ENCODE results near the gene STX16. TPM values are rescaled to one million over a fixed set of nuclear protein-coding genes. Genes with fewer than 3 reads are reported as not detected.

The STX16 gene
- total RNA-seq, 1 donor from 2014 or later = 87.5 TPM

GRCh38 chr20:58633161-58634053 is 17.7 kb upstream of the STX16 start:
- H3K4me3 Mint-ChIP-seq = no peak overlapping the region
- DNase-seq (ENCODE audit: low spot score in 2 of 2, unreplicated experiment in 2 of 2) = no peak
- H3K27me3 Mint-ChIP-seq (ENCODE audit: low read depth) = no peaks in the 10 kb centered on the region
- H3K9me3 Mint-ChIP-seq = no peaks in the 10 kb centered on the region
- H3K36me3 Mint-ChIP-seq = no peaks in the 10 kb centered on the region
- no peak overlapping the region for H3K27ac Mint-ChIP-seq
- H3K4me1 Mint-ChIP-seq = peaks cover 8% of the 10 kb centered on the region
- TF ChIP-seq CTCF (IDR thresholded peaks at IDR 0.05; ENCODE audit: unreplicated experiment) = no peak

- TF ChIP-seq CTCF (IDR thresholded peaks at IDR 0.05; ENCODE audit: unreplicated experiment) = no peak
- Mint-ChIP-seq H3K4me3 (no peak overlapping the region), H3K4me1 (peaks cover 8% of the 10 kb centered on the region), H3K36me3 (no peaks in the 10 kb centered on the region), H3K9me3 (no peaks in the 10 kb centered on the region), H3K27ac (no peak overlapping the region), H3K27me3 (ENCODE audit: low read depth) (no peaks in the 10 kb centered on the region)
- no peak for DNase-seq (ENCODE audit: low spot score in 2 of 2, unreplicated experiment in 2 of 2)
Measured at GRCh38 chr20:58634059-58634458, 17.0 kb upstream of the STX16 start.

GRCh38 chr20:58634521-58635278 is 16.4 kb upstream of the STX16 start:
- Mint-ChIP-seq H3K4me3 (no peak overlapping the region), H3K9me3 (no peaks in the 10 kb centered on the region), H3K36me3 (no peaks in the 10 kb centered on the region), H3K27ac (no peak overlapping the region), H3K4me1 (peaks cover 8% of the 10 kb centered on the region), H3K27me3 (ENCODE audit: low read depth) (peaks cover 6% of the 10 kb centered on the region)
- TF ChIP-seq CTCF (IDR thresholded peaks at IDR 0.05; ENCODE audit: unreplicated experiment) = no peak
- no peak for DNase-seq (ENCODE audit: low spot score in 2 of 2, unreplicated experiment in 2 of 2)

GRCh38 chr20:58635279-58635665 is 15.8 kb upstream of the STX16 start:
- Mint-ChIP-seq H3K9me3 (no peaks in the 10 kb centered on the region), H3K4me1 (peaks cover 8% of the 10 kb centered on the region)

More at GRCh38 chr20:58635279-58635665, 15.8 kb upstream of the STX16 start:
- H3K36me3 Mint-ChIP-seq = no peaks in the 10 kb centered on the region
- no peak for TF ChIP-seq CTCF (IDR thresholded peaks at IDR 0.05; ENCODE audit: unreplicated experiment)
- no peak overlapping the region for H3K4me3 Mint-ChIP-seq
- H3K27me3 Mint-ChIP-seq (ENCODE audit: low read depth) = peaks cover 12% of the 10 kb centered on the region
- no peak for DNase-seq (ENCODE audit: low spot score in 2 of 2, unreplicated experiment in 2 of 2)
- H3K27ac Mint-ChIP-seq = no peak overlapping the region
